NCI-H510A treated with DMSO at 0.1 percent for 48 hours (cell line): ENCODE results near the gene FKBP2.
A peak's percentile ranks its signal among the peaks of the same experiment; 100 is the strongest.

Experiments used
- DNase-seq: peaks from one replicate; lab custom pipeline; 2025; lab: John Stamatoyannopoulos, UW

Gene FKBP2

DNA sequence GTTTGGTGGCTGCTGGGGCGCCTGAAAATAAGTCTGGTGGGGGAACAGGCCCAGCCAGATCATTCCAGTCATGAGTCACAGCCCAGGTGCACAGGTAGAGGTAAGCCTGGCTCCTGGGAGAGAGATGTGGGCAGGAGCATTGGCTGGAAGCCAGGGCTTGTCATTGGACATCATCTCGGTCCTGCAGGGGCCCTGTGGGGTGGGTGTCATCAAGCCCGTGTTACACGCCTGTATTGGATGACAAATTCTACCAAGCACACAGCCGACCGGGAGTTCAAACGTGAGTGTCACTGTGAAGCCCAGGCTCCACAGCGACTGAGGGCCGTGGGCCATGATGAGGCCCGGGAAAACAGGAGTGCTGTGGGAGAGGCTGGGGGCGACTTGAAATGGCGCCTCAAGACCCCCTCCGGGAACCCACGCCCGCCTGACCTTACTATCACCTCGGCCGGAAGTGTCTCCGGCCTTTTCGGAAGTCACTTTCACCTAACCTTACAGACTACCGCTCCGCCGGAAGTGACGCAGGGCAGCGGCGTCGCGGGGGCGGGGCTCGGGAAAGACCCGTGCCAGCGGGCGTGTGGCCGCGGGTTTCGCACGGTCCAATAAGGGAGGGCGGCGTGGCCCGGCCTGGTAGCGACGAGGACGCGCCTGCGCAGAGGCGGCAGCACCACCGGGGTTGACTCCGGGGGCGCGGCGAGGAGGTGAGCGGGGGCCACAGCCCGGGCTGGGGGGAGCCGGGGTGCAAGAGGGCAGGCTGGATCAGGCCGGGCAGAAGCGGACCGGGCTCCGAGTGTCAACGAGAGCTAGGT is at the start of gene FKBP2:
Gene FKBP2 (plus strand): TSS at position 661 of the 806 bp plus-strand sequence. CDS start 1,293 bp downstream, outside the sequence.
- DNase-seq, result peak; percentile 91

DNA sequence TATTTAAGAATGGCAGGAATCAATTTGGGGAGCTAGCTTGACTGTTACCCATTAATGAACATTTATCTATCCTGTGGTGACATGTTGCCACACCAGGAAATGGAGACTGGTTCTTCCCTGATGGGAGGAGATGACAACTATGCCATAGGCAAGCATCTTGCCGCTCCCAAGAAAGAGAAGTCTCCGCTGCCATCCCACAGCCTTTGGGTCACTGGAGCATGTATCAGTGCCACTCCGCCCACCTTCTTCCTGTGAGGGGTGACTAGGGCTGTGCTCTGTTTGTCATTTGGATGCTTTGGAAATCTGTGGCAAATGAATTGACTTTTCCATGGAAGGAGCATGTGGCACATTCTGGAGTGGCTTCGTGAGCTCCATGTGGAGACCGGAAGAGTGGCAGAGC is 48.5 kb upstream of the FKBP2 start:
- no peak for DNase-seq

- no peak for DNase-seq
Measured at GRCh38 chr11:64196626-64197025, 44.3 kb upstream of the FKBP2 start.

DNA sequence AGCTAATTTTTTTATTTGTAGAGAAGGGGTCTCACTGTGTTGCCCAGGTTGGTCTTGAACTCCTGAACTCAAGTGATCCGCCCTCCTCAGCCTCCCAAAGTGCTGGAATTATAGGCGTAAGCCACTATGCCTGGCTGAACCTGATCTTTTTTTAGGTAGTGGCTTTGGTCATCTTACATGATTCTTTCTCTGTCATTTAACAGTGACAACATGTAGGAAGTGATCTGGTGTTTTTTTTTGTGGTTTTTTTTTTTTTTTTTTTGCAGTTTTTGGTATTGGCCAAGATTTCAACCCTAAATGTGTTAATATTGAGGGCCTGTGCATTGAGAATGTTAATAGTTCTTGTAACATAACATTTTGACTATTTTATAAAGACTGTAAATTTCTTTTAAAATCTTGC is 42.4 kb upstream of the FKBP2 start:
- no peak for DNase-seq

- no peak for DNase-seq
Measured at GRCh38 chr11:64201543-64201942, 39.4 kb upstream of the FKBP2 start.

DNA sequence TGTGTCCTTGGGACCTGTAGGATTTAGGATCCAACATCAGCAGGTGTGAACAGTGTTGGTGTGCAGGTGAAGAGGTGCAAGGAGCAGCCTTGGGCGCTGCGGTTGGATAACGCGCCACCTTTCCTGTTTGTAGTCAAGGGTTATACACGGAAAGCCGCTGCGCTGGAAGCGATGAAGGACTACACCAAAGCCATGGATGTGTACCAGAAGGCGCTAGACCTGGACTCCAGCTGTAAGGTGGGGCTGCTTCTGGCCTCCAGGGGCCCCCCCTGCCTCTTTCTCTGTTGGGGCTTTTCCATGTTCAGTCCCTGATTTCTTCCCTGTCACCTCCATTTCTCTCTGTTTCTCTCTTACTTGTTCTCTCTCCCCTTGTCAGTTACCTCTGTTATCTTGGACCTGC is 37.9 kb upstream of the FKBP2 start:
- no peak for DNase-seq

GRCh38 chr11:64203421-64204079 is 37.3 kb upstream of the FKBP2 start:
- DNase-seq, result no peak

DNA sequence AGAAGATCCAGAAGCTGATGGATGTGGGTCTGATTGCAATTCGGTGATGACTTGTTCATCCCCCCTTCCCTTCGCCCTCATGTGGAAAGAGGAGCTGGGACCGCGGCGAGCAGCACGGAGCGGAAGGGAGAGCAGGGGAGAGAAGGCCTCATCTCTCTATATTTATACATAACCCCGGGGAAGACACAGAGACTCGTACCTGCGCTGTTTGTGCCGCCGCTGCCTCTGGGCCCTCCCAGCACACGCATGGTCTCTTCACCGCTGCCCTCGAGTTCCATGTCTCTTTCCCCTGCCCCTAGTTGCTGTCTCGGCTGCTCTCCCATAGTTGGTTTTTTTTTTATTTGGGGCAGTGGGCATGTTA is 36.8 kb upstream of the FKBP2 start:
- DNase-seq, result no peak

DNA sequence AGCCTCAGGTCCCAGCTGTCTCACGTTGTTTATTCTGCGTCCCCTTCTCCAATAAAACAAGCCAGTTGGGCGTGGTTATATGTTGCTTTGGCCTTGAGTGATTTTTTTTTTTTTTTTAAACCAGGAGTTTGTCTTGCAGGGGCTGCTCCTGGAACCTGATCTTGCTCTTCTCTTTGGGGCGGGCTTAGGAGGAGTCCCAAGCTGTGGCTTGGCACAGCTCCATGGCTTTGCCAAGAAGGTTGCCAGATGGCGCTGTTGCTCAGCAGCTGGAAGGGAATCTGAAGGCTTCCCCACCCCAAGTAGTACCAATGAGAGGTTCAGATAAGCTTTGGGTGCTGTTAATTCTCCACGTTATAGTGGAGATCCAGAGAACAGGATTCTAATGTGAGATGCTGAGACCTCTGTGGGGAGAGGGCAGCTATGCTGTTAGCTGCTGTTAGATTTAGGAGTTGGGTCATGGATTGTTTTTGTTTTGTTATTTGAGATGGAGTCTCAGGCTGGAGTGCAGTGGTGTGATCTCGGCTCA is 36.4 kb upstream of the FKBP2 start:
- peak; percentile 67 for DNase-seq

DNA sequence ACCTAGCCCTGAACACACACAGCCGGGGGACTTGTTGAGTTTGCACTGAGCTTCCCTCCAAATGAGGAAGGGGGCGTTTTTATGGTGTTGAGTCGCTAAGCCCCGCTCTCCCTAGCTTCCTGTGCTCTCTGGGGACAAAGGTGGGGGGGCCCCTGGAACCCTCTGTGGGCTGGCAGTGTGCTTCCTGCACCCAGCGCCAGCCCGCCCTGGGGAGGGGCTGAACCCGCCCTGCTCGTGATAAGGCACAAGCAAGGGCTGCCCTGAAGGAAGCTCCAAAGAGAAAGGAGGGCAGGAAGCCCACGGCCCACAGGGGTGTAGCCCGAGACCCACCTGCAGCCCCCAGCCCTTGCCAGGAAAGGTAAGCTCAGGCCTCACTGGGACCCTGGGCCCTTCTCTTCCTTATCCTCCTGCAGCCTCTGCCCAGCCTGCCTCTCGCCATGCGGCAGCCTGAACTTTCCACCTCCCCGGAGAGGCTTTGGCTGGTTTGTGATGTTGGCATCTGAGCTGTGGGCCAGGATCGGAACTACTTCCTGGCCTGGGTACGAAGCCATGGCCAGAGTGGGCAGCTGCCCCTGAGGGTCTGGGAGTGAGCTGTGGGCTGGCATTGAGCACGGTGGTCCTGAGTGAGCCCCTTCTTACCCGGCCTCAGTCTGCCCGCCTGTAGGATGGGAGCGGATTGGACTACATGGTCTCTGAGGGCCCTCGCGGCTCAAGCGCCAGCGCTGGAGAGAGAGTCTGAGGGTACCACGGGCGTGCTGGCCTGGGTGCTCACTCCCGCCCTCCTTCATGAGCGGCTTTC is 34.2 kb upstream of the FKBP2 start, which contains the start of gene FERMT3:
Gene FERMT3 (plus strand): TSS at position 265 of the 799 bp plus-strand sequence. CDS start 644 bp downstream, outside the sequence.
- no peak for DNase-seq

DNA sequence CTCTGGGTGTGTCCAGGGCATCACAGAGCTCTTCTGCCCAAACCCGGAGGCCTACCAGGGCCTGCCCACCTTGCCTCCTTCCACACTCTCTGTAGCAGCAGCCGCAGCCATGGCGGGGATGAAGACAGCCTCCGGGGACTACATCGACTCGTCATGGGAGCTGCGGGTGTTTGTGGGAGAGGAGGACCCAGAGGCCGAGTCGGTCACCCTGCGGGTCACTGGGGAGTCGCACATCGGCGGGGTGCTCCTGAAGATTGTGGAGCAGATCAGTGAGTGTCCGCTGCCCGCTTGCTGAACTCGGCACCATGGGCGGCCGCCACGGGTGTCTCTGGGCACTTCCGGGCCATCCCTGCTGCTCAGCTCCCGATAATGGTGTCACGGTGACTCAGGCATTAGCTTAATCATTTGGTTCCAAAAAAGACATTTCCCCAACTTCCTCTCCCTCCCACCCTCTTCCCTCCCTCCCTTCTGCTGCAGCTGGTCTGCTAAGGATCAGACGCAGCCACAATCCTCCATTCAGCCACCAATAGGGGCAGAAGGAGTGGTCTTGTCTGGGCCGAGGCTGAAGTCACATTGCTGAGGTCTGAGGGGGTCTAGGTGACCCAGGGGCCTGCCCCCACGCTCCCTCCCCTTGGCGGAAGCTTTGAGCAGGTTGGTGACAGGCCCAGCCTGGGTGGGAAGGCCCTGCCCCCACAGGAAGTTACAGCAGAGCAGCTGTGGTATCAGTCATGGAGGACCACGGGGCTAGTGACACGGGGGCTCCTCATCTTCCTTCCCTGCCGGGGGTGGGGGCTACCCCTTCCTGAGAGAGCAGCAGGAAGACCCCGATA is 33.4 kb upstream of the FKBP2 start:
- no peak for DNase-seq

- no peak for DNase-seq
Measured at GRCh38 chr11:64208086-64208795, 32.7 kb upstream of the FKBP2 start.

DNA sequence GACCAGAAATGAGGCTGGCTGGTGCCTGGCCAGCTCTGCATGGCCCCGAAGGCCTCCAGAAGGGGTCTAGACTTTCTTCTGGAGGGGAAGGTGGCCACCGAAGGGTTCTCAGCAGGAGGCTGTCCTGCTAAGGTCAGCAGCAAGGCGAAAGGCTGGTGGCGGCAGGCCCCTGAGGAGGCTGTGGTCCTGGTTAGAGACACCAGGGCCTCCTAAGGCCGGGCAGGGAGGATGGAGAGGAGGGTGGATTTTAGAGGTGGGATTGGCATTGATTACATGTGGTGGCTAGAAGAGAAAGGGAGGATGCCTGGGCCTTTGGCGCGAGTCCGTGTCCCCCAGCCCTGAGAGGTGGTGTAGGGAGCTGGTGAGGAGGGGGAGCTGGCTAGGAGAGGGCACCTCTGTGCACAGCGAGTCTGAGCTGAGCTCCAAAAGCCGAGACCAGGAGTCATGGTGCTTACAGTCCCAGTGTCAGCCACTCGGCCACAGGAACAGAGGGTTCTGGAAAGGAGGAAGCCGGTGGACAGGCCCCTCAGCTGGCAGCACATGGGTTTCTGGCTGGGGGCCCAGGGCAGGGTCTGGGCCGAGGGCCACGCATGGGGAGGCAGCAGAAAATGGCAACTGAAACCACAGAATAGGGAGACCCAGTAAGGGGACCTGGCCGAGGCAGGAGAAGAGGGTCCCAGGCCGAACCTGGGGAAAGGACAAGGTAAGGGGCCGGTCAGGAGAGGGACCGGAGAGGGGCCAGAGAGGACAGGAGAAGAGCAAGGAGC is 31.9 kb upstream of the FKBP2 start:
- DNase-seq, result no peak

GRCh38 chr11:64209563-64209843 is 31.4 kb upstream of the FKBP2 start:
- no peak for DNase-seq

- no peak for DNase-seq
Measured at GRCh38 chr11:64210301-64211020, 30.4 kb upstream of the FKBP2 start.

DNA sequence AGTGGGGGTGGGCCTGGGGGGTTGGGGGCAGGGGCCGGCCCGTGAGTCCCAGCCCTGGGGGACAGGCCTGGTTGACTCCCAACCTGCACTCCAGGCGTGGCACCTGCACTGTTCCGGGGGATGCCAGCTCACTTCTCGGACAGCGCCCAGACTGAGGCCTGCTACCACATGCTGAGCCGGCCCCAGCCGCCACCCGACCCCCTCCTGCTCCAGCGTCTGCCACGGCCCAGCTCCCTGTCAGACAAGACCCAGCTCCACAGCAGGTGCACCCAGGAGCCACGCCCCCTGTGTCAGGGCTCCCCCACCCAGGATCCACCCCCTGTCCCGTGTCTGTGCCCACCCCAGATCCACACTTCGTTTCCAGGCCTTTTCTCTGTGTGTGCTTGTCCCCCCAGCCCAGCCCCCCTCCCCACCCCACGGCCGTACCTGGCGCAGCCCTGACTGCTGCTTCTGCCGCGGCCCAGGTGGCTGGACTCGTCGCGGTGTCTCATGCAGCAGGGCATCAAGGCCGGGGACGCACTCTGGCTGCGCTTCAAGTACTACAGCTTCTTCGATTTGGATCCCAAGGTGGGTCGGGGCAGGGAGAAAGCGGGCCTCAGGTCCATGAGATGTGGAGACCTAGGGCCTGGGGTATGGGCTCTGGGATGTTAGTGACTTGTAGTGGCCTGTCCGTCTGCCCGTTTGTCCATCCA is 29.6 kb upstream of the FKBP2 start:
- no peak for DNase-seq

GRCh38 chr11:64216879-64217278 is 24.0 kb upstream of the FKBP2 start:
- DNase-seq, result no peak

DNA sequence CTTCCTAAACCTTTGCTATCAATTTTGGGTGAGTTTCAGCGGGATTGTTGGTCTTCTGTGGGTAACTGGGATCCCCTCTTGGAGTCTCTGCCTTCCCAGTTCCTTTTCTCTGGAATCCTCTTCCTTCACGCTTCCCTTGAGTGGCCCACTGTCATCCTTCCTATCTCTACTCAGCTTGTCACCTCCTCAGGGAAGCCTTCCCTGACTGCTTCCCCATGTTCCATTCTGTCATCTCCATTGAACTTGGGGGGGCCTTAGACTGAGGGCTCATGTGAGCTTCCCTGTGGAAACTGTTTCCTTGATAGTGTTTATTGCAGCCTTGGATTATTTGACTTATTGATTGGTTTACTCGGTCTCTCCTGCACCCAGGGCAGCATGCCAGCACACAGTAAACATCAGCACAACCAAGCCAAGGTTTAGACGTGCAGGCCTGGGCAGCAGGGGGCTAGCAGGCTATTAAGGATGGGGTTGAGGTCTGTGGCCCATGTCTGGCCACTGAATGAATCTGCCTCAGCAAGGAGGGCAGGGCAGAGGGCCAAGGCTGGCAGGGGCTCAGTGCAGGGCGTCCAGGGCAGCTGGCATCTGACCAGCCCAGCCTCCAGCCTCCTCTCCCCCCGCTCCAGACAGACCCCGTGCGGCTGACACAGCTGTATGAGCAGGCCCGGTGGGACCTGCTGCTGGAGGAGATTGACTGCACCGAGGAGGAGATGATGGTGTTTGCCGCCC is 22.1 kb upstream of the FKBP2 start:
- no peak for DNase-seq

- no peak for DNase-seq
Measured at GRCh38 chr11:64219354-64219684, 21.6 kb upstream of the FKBP2 start.
